ENCODE measurements around the gene ADGRV1.

DNA sequence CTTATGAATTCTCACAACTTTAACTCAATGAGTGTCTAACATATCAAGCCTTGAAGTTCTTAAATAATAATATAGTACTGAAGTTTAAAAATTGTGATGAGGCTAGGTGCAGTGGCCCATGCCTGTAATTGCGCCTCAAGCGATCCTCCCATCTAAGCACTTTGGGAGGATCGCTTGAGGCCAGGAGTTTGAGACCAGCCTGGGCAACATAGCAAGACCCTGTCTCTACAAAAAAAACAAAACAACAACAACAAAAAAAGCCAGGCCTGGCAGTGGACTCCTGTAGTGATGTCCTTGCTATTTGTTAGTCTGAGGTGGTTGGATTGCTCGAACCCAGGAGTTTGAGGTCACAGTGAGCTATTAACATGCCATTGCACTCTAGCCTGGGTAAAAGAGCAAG, 98.4 kb downstream of the ADGRV1 start:
- TF ChIP-seq, protein P1, sequence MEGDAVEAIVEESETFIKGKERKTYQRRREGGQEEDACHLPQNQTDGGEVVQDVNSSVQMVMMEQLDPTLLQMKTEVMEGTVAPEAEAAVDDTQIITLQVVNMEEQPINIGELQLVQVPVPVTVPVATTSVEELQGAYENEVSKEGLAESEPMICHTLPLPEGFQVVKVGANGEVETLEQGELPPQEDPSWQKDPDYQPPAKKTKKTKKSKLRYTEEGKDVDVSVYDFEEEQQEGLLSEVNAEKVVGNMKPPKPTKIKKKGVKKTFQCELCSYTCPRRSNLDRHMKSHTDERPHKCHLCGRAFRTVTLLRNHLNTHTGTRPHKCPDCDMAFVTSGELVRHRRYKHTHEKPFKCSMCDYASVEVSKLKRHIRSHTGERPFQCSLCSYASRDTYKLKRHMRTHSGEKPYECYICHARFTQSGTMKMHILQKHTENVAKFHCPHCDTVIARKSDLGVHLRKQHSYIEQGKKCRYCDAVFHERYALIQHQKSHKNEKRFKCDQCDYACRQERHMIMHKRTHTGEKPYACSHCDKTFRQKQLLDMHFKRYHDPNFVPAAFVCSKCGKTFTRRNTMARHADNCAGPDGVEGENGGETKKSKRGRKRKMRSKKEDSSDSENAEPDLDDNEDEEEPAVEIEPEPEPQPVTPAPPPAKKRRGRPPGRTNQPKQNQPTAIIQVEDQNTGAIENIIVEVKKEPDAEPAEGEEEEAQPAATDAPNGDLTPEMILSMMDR (IDR thresholded peaks at IDR 0.05): no peak
- no peak for TF ChIP-seq POLR2A (IDR thresholded peaks at IDR 0.05)

Measured in thyroid gland (tissue), 4 donors.